GM18870 (cell line): ENCODE measurements around the gene PLEKHH1.

Experiments
- ATAC-seq: cut with Tn5 transposase; IDR thresholded peaks from one replicate; pipeline ENCODE4 v1.9.1; 2021; ENCODE audit warnings: moderate library complexity; ENCODE audit not compliant: unreplicated experiment

PLEKHH1 gene

GRCh38 chr14:67562025-67562775 lies 29.1 kb downstream of the PLEKHH1 start:
- no peak for ATAC-seq

- ATAC-seq, result no peak
Observed at GRCh38 chr14:67562776-67563150, 29.7 kb downstream of the PLEKHH1 start.

GRCh38 chr14:67564236-67564635 lies 31.1 kb downstream of the PLEKHH1 start:
- ATAC-seq, result no peak

DNA sequence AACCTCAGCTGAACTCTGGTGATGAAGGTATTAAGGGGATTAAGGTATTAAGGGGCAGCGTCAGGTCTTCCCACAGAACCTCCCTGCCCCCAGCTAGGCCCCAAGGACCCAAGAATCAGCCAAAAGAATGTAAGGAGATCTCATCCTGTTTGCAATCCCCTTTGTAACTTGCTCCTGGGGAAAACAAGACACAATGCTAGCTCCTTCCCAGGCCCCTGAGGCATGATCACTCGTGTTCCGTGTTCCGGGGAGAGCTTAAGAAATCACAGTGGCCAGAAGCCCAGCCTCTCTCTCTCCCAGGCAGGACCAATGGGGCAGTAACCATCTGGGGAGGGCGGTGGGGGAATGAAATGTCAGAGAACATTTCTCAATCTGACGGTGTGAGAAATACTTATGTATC lies 33.8 kb downstream of the PLEKHH1 start:
- no peak for ATAC-seq

DNA sequence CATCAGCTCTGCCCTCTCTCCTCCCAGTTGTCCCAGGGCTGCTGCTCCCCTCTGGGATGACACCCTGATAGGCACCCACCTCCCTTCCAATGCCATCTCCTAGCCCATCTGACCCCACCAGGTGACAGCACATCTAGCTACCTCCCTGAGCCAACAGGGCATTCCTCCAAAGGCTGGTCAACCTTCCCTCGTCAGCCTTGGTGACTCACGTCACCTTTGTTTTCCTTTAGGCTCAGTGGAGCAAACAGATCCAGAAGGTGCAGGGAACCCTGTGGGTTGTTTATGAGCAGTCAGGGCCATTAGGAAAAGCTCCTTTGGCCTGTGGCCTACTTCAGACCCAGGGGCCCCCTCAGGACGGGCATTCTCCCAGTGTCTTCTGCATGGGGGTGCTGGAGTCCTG lies 34.6 kb downstream of the PLEKHH1 start:
- ATAC-seq, result no peak

DNA sequence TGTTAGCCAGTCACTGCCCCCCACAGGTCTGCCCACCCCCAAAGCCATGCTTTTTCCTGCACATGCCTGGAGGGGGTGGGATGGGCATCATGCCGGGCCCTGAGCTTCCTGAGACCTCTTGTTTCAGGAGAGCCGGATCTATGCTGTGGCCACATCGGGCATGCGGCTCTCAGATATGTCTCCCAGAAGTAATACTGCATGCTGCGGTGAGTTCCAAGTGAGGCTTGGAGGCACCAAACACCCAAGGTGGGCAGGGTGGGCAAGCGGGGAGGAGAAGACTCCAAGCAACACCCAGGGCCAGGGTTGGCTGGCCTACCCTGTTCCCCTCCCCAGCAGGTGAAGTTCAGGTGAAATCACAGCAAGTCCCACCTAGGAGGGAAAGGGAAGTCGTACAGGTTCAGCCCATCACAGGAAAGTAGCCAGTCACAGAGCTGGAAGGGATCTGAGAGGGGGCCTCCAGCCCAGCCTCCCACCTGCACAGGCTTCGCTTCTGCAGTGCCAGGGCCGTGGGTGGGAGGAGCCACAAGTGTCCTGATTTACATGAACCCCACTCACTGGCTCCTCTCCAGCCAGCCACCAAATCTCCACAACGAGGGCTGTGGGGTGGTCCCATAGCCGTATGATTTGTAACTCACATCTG lies 36.0 kb downstream of the PLEKHH1 start:
- no peak for ATAC-seq

DNA sequence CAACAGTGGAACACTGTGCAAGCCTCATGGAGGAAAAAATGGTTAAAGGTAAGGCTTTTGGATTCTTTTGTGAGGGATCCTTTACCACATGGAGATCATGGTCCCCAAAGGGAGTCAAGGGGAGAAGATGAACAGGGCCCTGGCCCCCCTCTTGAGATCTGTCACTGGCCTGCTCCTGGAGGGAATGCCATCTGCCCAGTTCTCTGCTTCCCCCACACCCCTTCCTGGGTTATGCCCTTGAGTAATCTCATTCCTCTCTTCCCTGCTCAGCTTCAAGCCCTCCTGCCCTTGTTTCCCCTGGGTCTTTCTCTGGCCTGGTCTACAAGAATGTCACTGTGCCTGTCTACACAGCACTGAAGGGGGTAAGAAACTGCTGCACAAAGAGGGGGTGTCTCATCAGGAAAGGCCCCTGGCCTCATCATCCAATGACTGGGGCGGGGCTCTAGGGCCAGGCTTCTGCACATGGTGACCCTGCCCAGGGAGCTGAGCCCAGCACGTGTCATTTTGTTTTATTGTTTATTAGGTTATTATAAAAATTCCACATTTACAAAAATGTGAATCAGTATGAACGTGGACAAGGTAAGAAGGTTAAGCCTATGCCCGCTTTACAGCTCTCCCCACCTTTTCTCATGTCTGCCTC lies 36.7 kb downstream of the PLEKHH1 start:
- no peak for ATAC-seq

- ATAC-seq, result no peak
Observed at GRCh38 chr14:67570453-67570852, 37.4 kb downstream of the PLEKHH1 start.

DNA sequence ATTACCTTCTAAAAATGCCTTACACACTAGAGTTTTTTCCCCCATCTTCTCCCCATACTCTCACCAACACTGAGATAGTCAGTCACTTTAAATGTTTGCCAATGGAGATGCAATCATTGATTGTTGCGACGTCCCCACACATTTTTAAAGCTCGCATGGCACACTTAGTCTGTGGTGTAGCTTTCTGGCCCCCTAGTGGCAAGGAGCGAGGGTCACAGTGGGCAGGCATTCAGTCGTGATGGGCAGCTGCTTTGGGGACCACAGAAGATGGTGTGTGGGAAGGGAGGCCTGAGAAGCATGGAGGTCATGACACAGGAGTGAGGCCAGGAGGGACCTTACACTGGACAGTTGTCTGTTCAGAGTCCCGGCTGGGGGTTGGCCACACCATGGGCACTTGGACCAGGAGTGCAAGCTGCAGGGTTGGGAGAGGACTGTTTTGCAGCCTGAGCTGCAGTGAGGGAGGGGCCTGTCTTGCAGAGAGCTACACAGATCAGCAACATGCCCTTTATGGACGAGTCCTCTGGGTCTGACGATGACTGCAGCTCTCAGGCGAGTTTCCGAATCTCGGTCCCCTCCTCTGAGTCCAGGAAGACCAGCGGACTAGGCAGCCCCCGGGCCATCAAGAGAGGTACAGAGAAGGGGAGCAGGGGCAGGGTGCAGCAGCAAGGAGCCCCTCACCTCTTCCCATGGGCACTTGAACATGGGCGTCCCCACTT lies 38.3 kb downstream of the PLEKHH1 start:
- ATAC-seq, result no peak

DNA sequence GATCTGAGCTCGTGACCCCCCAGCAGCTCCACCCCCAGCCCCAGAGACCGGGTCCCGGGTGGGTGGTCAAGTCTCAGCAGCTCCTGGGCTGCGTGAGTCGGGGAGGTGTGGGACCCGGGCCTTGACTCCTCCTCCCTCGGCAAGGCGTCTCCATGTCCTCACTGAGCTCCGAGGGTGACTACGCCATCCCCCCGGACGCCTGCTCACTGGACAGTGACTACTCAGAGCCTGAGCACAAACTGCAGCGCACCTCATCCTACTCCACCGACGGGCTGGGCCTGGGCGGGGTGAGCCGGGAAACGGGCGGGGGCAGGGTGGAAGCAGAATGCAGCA lies 38.9 kb downstream of the PLEKHH1 start:
- ATAC-seq, result no peak

GRCh38 chr14:67572608-67573007 lies 39.5 kb downstream of the PLEKHH1 start:
- no peak for ATAC-seq

GRCh38 chr14:67573228-67574010 lies 40.3 kb downstream of the PLEKHH1 start:
- no peak for ATAC-seq

GRCh38 chr14:67574156-67574555 lies 41.1 kb downstream of the PLEKHH1 start:
- no peak for ATAC-seq

DNA sequence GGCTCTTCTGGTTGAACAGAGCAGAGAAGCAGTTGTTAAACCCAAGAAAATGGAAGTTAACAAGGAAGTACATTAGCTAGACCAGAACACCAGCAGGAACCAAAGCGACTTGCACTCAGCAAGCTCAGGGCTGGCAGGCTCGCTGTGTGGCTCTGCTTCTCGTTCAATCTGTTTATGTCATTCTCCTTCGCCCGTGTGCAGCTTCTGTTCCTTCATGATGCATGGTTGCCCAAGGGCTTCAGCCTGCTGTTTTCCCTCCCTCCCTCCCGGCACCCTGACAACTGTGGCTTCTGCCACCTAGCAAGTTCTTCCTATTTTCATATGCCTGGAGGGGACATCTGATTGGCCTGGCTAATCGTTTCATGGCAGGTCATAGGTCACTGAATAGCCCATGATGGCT lies 41.7 kb downstream of the PLEKHH1 start:
- ATAC-seq, result no peak

GRCh38 chr14:67575684-67576083 lies 42.6 kb downstream of the PLEKHH1 start:
- ATAC-seq, result no peak

DNA sequence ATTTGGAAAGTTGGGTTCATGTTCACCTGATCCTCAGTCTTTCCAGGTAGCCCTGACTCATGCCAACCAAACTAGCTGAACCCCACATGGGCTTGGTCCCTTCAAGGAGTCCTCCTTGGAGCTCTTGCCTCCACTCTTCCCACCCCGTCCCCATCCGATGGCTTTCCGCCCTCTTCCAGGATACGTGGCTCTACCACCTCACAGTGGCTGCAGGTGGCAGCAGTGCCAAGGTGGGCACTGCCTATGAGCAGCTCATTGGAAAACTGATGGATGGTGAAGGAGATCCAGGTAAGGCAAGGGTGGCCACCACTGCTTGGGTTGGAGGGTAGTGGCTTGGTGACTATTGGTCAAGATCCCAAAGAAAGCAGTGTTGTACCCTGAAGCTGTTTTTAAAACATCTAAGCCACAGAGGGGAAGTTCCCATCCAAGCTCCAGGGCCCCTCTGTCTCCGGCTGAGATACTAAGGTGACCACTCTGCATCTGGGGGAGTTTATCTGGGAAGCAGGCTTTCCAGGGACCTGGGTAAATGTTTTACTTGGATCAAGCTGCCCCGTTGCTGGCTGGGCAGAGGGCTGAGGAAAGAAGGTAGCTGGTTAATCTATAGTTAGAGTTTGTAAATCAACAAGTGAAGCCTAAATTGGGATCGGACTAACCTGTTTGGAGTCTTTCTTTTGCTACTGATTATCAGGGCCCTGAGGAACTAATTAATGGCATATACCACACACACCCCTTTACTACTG lies 43.3 kb downstream of the PLEKHH1 start:
- no peak for ATAC-seq

DNA sequence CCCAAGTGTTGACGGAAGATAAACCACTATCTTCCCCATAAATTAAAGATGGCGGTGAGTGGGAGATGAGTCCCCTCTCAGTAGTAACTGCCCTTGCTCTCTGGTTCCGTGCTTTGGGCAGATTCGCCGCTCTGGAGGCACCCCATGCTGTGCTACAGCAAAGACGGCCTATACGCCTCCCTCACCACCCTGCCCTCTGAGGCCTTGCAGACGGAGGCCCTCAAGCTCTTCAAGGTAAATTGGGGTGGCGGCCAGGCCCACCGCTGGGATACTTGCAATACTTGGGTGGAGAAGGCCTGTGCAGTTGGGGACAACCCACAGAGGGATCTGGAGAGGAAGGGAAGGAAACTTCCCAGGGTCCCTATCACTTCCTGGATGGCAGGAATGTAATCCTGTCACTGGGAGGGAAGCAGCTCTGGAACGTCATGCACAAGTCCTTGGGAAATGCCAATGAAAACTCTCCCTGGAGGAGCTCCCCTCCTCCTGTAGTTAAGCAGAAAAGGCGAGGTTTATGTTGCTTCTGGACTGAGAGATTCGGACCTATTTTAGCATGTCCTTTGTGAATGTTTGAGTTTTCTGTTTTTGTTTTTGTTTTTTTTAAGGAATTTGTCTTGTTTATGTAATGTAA lies 44.2 kb downstream of the PLEKHH1 start:
- ATAC-seq, result no peak

DNA sequence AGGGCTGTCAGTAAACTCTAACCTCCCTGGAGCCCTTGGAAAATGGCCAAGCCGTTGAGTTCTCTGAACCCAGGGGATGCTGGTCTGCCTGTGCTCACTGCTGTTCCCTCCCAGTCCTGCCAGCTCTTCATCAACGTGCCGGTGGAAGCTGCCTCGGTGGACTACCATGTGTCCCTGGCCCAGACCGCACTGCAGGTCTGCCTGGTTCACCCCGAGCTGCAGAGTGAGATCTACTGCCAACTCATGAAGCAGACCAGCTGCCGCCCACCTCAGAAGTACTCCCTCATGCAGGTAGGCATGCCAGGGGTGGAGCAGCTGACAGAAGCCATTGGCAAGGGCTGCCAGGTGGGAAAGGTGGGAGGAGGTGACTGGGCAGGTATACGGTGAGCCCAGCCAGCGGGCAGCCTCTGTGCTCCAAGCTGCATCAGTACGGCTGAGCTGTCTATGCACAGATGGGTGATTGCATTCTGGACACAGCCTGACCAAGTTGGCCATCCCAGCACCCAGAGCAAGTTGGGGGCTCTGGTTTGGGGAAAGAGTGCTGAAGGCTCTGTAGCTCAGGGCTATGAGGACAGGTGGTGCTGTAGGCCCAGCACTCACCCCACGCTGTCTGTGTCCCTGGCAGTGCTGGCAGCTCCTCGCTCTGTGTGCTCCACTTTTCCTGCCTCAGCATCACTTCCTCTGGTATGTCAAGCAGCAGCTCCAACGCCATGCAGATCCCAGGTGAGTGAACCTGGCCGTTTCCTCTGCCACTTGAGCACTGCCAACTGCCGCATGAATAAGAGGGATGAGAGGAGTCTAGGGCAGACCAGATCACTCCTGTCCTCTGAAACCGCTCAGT lies 45.0 kb downstream of the PLEKHH1 start:
- ATAC-seq, result no peak

DNA sequence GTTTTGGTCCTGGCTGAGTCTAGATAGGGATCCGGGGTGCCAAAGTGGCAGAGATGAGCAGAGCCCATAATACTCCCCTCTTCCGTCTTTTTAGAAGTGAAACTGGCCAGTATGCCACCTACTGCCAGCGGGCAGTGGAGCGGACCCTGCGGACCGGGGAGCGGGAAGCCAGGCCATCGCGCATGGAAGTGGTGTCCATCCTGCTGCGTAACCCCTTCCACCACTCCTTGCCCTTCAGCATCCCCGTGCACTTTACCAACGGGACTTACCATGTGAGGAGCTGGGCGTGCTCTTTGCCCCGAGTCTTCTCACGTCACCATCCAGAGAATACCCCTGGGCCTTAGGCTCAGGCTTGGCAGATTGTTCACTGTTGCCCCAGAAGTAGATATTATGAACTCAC lies 46.0 kb downstream of the PLEKHH1 start:
- ATAC-seq, result no peak
